Measurements from ENCODE around the gene ACACB.

DNA sequence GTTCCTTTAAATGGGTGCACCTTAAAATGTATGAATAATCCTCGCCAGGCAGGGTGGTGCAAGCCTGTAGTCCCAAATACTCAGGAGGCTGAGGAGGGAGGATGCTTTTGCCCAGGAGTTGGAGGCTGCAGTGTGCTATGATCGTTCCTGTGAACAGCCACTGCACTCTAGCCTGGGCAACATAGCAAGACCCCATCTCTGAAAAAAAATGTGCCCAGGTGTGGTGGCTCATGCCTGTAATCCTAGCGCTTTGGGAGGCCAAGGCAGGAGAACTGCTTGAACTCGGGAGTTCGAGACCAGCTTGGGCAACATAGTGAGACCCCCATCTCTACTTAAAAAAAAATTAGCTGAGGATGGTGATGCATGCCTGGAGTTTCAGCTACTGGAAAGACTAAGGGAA is 39.6 kb downstream of the ACACB start:
- TF ChIP-seq, protein P1, sequence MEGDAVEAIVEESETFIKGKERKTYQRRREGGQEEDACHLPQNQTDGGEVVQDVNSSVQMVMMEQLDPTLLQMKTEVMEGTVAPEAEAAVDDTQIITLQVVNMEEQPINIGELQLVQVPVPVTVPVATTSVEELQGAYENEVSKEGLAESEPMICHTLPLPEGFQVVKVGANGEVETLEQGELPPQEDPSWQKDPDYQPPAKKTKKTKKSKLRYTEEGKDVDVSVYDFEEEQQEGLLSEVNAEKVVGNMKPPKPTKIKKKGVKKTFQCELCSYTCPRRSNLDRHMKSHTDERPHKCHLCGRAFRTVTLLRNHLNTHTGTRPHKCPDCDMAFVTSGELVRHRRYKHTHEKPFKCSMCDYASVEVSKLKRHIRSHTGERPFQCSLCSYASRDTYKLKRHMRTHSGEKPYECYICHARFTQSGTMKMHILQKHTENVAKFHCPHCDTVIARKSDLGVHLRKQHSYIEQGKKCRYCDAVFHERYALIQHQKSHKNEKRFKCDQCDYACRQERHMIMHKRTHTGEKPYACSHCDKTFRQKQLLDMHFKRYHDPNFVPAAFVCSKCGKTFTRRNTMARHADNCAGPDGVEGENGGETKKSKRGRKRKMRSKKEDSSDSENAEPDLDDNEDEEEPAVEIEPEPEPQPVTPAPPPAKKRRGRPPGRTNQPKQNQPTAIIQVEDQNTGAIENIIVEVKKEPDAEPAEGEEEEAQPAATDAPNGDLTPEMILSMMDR (conservative IDR thresholded peaks at IDR 0.05 in 1 of 2, IDR thresholded peaks at IDR 0.05 in 1 of 2; ENCODE audit: extremely low read depth in 1 of 2, insufficient read depth in 1 of 2, low read depth in 1 of 2, low read length in 2 of 2), result no peak
- TF ChIP-seq EZH2 (IDR thresholded peaks at IDR 0.05; ENCODE audit: borderline replicate concordance, low read length), result no peak
